ENCODE data around the gene RHBDD1.

The RHBDD1 gene

GRCh38 chr2:226885769-226886435 is 50.0 kb downstream of the RHBDD1 start:
- H3K56ac ChIP-seq (ENCODE audit: low read length): no peak overlapping the region
- no peak overlapping the region for H2BK5ac ChIP-seq (ENCODE audit: low read length)
- H4K8ac ChIP-seq (ENCODE audit: low read depth, low read length): no peak overlapping the region
- H3K79me2 ChIP-seq (ENCODE audit: control insufficient read depth, insufficient read depth, low read length): no peaks in the 10 kb centered on the region
- no peak for DNase-seq
- no peak overlapping the region for H4K5ac ChIP-seq (ENCODE audit: low read length)
- no peaks in the 10 kb centered on the region for H3K36me3 ChIP-seq (ENCODE audit: control insufficient read depth, insufficient read depth, low read length)
- H3K4me3 ChIP-seq (ENCODE audit: low read length): no peak overlapping the region
- H3K23ac ChIP-seq (ENCODE audit: low read length): no peak overlapping the region
- H3K4me1 ChIP-seq (ENCODE audit: control insufficient read depth, low read depth, low read length): no peaks in the 10 kb centered on the region
- H3K9ac ChIP-seq (ENCODE audit: low read length): no peak overlapping the region
- H3K79me1 ChIP-seq (ENCODE audit: low read length): no peaks in the 10 kb centered on the region
- H3K27ac ChIP-seq (ENCODE audit: low read depth, low read length): no peak overlapping the region
- no peak overlapping the region for H3K4me2 ChIP-seq (ENCODE audit: low read length)
- H2BK15ac ChIP-seq (replicated peaks; ENCODE audit: low read depth): no peak overlapping the region
- peak overlapping the region; percentile 79 for H2BK120ac ChIP-seq (ENCODE audit: low read depth, low read length)
- peak overlapping the region; percentile 87 for H3K18ac ChIP-seq (ENCODE audit: low read length)
- no CpG with 5 or more reads among the region's 8 CpGs for WGBS (ENCODE audit: extremely low coverage, insufficient coverage, low lambda C conversion rate)
- H2AK5ac ChIP-seq (ENCODE audit: low read length): no peak overlapping the region
- no peaks in the 10 kb centered on the region for H3K27me3 ChIP-seq (ENCODE audit: insufficient read depth, low read length, poor library complexity)
- H3K4ac ChIP-seq (ENCODE audit: low read depth, low read length): peak overlapping the region; percentile 52

GRCh38 chr2:226887940-226888339 is 52.1 kb downstream of the RHBDD1 start:
- Histone ChIP-seq H2BK5ac (ENCODE audit: low read length) (no peak overlapping the region), H3K9ac (ENCODE audit: low read length) (no peak overlapping the region), H3K4ac (ENCODE audit: low read depth, low read length) (no peak overlapping the region), H3K36me3 (ENCODE audit: control insufficient read depth, insufficient read depth, low read length) (no peaks in the 10 kb centered on the region), H3K23ac (ENCODE audit: low read length) (no peak overlapping the region), H4K5ac (ENCODE audit: low read length) (no peak overlapping the region), H3K27ac (ENCODE audit: low read depth, low read length) (no peak overlapping the region), H3K18ac (ENCODE audit: low read length) (no peak overlapping the region), H3K4me3 (ENCODE audit: low read length) (no peak overlapping the region), H3K4me2 (ENCODE audit: low read length) (no peak overlapping the region), H3K56ac (ENCODE audit: low read length) (no peak overlapping the region), H2BK15ac (replicated peaks; ENCODE audit: low read depth) (no peak overlapping the region), H4K8ac (ENCODE audit: low read depth, low read length) (no peak overlapping the region), H2BK120ac (ENCODE audit: low read depth, low read length) (no peak overlapping the region), H3K4me1 (ENCODE audit: control insufficient read depth, low read depth, low read length) (no peaks in the 10 kb centered on the region), H2AK5ac (ENCODE audit: low read length) (no peak overlapping the region), H3K79me2 (ENCODE audit: control insufficient read depth, insufficient read depth, low read length) (no peaks in the 10 kb centered on the region), H3K27me3 (ENCODE audit: insufficient read depth, low read length, poor library complexity) (no peaks in the 10 kb centered on the region), H3K79me1 (ENCODE audit: low read length) (no peaks in the 10 kb centered on the region)
- WGBS (ENCODE audit: extremely low coverage, insufficient coverage, low lambda C conversion rate): no CpG with 5 or more reads among the region's 6 CpGs
- peak; percentile 94 for DNase-seq

- no peak for DNase-seq
- H3K4me2 ChIP-seq (ENCODE audit: low read length): no peak overlapping the region
- H3K56ac ChIP-seq (ENCODE audit: low read length): no peak overlapping the region
- H3K79me1 ChIP-seq (ENCODE audit: low read length): no peaks in the 10 kb centered on the region
- H2BK120ac ChIP-seq (ENCODE audit: low read depth, low read length): no peak overlapping the region
- no peak overlapping the region for H3K9ac ChIP-seq (ENCODE audit: low read length)
- H3K4me1 ChIP-seq (ENCODE audit: control insufficient read depth, low read depth, low read length): no peaks in the 10 kb centered on the region
- H3K79me2 ChIP-seq (ENCODE audit: control insufficient read depth, insufficient read depth, low read length): no peaks in the 10 kb centered on the region
- no CpG with 5 or more reads among the region's 2 CpGs for WGBS (ENCODE audit: extremely low coverage, insufficient coverage, low lambda C conversion rate)
- no peak overlapping the region for H3K27ac ChIP-seq (ENCODE audit: low read depth, low read length)
- no peak overlapping the region for H3K4me3 ChIP-seq (ENCODE audit: low read length)
- no peak overlapping the region for H2AK5ac ChIP-seq (ENCODE audit: low read length)
- H4K5ac ChIP-seq (ENCODE audit: low read length): no peak overlapping the region
- H3K4ac ChIP-seq (ENCODE audit: low read depth, low read length): peak overlapping the region; percentile 2
- no peak overlapping the region for H4K8ac ChIP-seq (ENCODE audit: low read depth, low read length)
- H3K36me3 ChIP-seq (ENCODE audit: control insufficient read depth, insufficient read depth, low read length): no peaks in the 10 kb centered on the region
- no peaks in the 10 kb centered on the region for H3K27me3 ChIP-seq (ENCODE audit: insufficient read depth, low read length, poor library complexity)
- H2BK15ac ChIP-seq (replicated peaks; ENCODE audit: low read depth): no peak overlapping the region
- H2BK5ac ChIP-seq (ENCODE audit: low read length): no peak overlapping the region
- no peak overlapping the region for H3K23ac ChIP-seq (ENCODE audit: low read length)
- no peak overlapping the region for H3K18ac ChIP-seq (ENCODE audit: low read length)
Measured at GRCh38 chr2:226888378-226888965, 52.6 kb downstream of the RHBDD1 start.

- Histone ChIP-seq H2AK5ac (ENCODE audit: low read length) (no peak overlapping the region), H3K79me2 (ENCODE audit: control insufficient read depth, insufficient read depth, low read length) (no peaks in the 10 kb centered on the region), H3K79me1 (ENCODE audit: low read length) (no peaks in the 10 kb centered on the region), H3K4me2 (ENCODE audit: low read length) (no peak overlapping the region), H3K4me3 (ENCODE audit: low read length) (no peak overlapping the region), H3K18ac (ENCODE audit: low read length) (no peak overlapping the region), H3K56ac (ENCODE audit: low read length) (no peak overlapping the region), H2BK5ac (ENCODE audit: low read length) (no peak overlapping the region), H4K8ac (ENCODE audit: low read depth, low read length) (no peak overlapping the region), H3K36me3 (ENCODE audit: control insufficient read depth, insufficient read depth, low read length) (no peaks in the 10 kb centered on the region), H2BK15ac (replicated peaks; ENCODE audit: low read depth) (no peak overlapping the region), H3K4ac (ENCODE audit: low read depth, low read length) (peak overlapping the region; percentile 2), H3K4me1 (ENCODE audit: control insufficient read depth, low read depth, low read length) (no peaks in the 10 kb centered on the region), H2BK120ac (ENCODE audit: low read depth, low read length) (no peak overlapping the region), H3K23ac (ENCODE audit: low read length) (no peak overlapping the region), H3K27me3 (ENCODE audit: insufficient read depth, low read length, poor library complexity) (no peaks in the 10 kb centered on the region), H4K5ac (ENCODE audit: low read length) (no peak overlapping the region), H3K27ac (ENCODE audit: low read depth, low read length) (no peak overlapping the region), H3K9ac (ENCODE audit: low read length) (no peak overlapping the region)
- no CpG with 5 or more reads among the region's 4 CpGs for WGBS (ENCODE audit: extremely low coverage, insufficient coverage, low lambda C conversion rate)
- no peak for DNase-seq
Measured at GRCh38 chr2:226888971-226889370, 53.1 kb downstream of the RHBDD1 start.

- Histone ChIP-seq H2AK5ac (ENCODE audit: low read length) (no peak overlapping the region), H3K56ac (ENCODE audit: low read length) (no peak overlapping the region), H3K4me3 (ENCODE audit: low read length) (no peak overlapping the region), H3K79me2 (ENCODE audit: control insufficient read depth, insufficient read depth, low read length) (no peaks in the 10 kb centered on the region), H4K5ac (ENCODE audit: low read length) (no peak overlapping the region), H4K8ac (ENCODE audit: low read depth, low read length) (no peak overlapping the region), H2BK5ac (ENCODE audit: low read length) (no peak overlapping the region), H3K9ac (ENCODE audit: low read length) (no peak overlapping the region), H3K23ac (ENCODE audit: low read length) (no peak overlapping the region), H3K4ac (ENCODE audit: low read depth, low read length) (no peak overlapping the region), H3K36me3 (ENCODE audit: control insufficient read depth, insufficient read depth, low read length) (no peaks in the 10 kb centered on the region), H2BK15ac (replicated peaks; ENCODE audit: low read depth) (no peak overlapping the region), H3K27me3 (ENCODE audit: insufficient read depth, low read length, poor library complexity) (no peaks in the 10 kb centered on the region), H2BK120ac (ENCODE audit: low read depth, low read length) (no peak overlapping the region), H3K27ac (ENCODE audit: low read depth, low read length) (no peak overlapping the region), H3K4me2 (ENCODE audit: low read length) (no peak overlapping the region), H3K4me1 (ENCODE audit: control insufficient read depth, low read depth, low read length) (no peaks in the 10 kb centered on the region), H3K79me1 (ENCODE audit: low read length) (no peaks in the 10 kb centered on the region), H3K18ac (ENCODE audit: low read length) (no peak overlapping the region)
- no peak for DNase-seq
- WGBS (ENCODE audit: extremely low coverage, insufficient coverage, low lambda C conversion rate): no CpG with 5 or more reads among the region's 1 CpG
Measured at GRCh38 chr2:226890286-226890685, 54.4 kb downstream of the RHBDD1 start.
